GM21576 (cell line): ENCODE data around the gene CELF4.

Experiments
- ATAC-seq: cut with Tn5 transposase; IDR thresholded peaks from one replicate; pipeline ENCODE4 v1.9.1; 2021; ENCODE audit warnings: mild to moderate bottlenecking, moderate library complexity; ENCODE audit not compliant: unreplicated experiment

CELF4 gene

DNA sequence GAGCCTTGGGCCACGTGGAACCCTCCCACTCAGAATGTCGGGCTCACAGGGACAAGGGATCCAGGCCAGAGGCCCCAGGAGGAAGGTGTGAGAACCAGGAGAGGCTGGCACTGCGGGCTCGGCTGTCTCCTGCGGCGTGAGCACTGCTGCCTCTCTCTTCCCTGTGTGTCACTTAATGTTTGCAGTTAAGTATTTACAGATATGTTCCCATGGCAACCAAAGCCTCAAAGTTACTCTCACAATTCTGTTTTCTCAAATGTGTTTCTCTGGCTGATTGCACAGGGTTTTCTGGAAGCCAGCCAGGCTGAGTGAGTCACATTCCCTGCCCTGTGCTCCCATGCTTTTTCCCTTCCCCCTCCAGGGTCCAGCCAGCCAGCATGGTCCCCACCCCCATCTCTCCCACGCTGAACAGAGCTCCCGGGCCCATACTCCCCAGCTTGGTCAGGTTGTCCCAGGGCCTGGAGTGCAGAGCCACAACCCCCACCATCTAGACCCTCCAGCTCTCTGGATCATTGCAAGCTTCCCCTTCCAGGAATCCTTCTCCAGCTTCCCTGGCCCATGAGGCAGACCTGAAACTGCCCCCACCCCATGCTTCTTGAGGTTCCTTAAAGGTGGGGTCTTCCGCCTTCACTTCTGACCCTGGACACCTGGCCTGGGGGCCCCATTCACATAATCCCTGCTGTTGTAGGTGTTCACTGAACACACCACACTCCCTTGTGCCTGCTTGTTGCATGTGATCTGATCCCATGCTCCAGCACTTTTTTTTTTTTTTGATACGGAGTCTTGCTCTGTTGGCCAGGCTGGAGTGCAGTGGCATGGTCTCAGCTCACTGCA lies 265.9 kb downstream of the CELF4 start:
- peak; percentile 63 for ATAC-seq

GRCh38 chr18:37298816-37299215 lies 266.8 kb downstream of the CELF4 start:
- ATAC-seq: no peak

DNA sequence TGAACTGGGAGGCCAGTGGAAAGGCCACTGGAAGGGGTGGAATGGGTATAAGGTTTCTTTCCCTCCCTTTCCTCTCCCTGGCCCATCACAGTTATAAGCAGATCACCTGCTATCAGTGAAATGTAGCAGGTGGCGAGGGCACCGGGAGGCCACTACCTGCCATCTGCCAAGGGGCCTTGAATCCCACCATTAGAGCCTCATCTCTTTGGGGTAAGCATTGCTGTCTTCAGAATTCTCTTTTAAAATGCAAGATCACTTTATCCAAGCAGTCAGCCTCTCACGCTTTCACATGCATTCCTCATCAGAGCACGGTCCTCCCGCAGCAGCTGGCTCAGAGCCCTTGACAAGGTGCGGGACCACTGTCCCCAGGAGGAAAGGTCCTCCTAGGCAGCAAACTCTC lies 268.5 kb downstream of the CELF4 start:
- ATAC-seq: no peak

GRCh38 chr18:37294951-37295350 lies 270.6 kb downstream of the CELF4 start:
- ATAC-seq: no peak

GRCh38 chr18:37293359-37293758 lies 272.2 kb downstream of the CELF4 start:
- no peak for ATAC-seq

GRCh38 chr18:37289423-37289822 lies 276.2 kb downstream of the CELF4 start:
- no peak for ATAC-seq

DNA sequence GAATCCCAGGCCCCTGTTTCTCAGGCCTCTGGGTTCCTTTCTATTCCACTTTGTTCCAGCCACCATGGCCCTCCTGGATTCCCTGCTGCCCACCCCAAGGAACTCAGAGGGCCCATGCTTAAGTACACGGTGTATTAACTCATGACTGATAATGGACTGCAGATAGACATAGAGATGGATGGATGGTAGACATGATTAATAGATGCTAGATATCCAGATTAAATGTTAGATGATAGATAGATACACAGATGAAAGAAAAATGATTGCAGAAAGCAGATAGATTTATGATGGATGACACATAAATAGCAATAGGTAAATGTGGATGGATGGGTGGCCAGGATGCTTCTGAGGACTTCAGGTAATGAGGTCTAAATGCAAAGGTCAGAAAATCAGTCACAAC lies 278.0 kb downstream of the CELF4 start:
- ATAC-seq: no peak

- no peak for ATAC-seq
Observed at GRCh38 chr18:37286801-37287200, 278.8 kb downstream of the CELF4 start.

- no peak for ATAC-seq
Observed at GRCh38 chr18:37285825-37286224, 279.8 kb downstream of the CELF4 start.

- ATAC-seq: no peak
Observed at GRCh38 chr18:37284260-37284659, 281.3 kb downstream of the CELF4 start.

- no peak for ATAC-seq
Observed at GRCh38 chr18:37282386-37283037, 283.1 kb downstream of the CELF4 start.

GRCh38 chr18:37280701-37281393 lies 284.8 kb downstream of the CELF4 start:
- ATAC-seq: no peak

GRCh38 chr18:37277804-37278203 lies 287.8 kb downstream of the CELF4 start:
- no peak for ATAC-seq

DNA sequence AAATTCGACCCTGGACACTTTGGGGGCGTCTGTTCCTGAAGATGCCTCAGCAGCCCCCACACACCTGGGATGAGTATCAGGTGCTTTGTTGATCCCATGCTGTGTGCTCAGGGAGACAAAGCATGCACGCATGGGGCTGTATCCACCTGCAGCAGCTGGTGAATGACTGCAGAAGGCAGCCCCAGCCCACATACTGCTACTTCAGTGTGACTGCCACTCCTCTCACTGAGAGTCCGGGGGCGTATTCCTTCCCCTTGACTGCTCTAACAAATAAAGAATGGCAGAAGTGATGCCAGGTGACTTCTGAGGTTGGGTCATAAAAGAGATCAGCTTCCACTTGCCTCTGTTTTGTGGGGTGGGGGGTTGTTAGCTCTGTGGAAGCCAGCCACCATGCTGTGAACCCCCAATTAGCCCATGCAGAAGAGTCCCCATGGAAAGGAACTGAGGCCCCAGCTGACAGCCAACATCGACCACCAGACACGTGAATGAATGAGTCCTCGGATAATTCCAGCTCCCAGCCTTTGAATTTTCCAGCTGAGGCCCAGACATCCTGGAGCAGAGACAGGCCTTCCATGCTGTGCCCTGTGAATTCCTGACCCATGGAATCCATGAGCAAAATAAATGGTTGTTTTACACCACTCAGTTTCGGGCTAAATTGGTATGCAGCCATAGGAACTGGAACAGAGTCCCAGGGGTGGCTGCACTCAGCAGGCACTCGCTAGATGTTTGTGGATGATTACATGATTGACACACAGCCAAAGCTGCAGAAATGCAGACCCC lies 289.3 kb downstream of the CELF4 start:
- no peak for ATAC-seq

- no peak for ATAC-seq
Observed at GRCh38 chr18:37275237-37275741, 290.3 kb downstream of the CELF4 start.

DNA sequence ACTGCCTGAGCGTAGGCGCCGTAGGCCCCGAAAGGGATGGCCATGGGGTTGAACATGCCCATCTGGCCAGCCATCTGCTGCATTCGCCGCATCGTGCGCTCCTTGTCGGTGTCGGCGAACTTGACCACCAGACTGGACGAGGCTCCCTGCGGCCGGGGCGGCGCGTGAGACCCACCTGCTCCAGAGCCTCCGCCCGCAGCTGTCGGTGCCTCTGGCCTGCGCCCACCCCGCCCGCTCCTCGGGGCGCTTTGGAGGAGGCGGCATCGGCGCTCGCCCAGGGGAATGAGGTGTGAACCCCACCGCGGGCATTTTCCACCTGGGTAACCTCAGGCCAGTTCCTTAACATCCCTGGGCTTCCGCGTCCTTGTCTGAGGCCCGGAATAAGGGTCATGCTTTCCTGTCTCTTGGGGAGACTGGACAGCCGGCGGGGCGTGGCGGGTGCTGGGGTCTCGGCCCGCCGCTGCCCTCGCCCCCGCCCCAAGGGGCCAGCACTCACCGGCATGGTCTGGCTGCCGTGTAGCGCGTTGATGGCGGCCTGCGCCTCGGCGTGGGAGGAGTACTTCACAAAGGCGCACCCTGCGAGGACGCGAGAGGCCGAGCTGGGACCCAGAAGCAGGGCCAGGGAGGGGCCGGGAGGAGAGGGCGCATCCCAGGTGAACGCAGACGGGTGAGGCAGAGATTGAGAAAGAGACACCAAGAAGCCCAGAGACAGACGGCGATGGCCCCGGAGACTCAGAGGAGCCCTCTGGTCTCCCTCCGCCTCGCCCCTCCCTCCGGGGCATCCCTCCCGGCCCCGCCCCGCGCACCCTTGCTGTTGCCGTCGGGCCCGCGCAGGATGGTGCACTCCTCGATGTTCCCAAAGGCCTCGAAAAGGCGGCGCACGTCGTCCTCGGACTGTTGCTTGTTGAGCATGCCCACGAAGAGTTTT lies 291.0 kb downstream of the CELF4 start:
- ATAC-seq: no peak

DNA sequence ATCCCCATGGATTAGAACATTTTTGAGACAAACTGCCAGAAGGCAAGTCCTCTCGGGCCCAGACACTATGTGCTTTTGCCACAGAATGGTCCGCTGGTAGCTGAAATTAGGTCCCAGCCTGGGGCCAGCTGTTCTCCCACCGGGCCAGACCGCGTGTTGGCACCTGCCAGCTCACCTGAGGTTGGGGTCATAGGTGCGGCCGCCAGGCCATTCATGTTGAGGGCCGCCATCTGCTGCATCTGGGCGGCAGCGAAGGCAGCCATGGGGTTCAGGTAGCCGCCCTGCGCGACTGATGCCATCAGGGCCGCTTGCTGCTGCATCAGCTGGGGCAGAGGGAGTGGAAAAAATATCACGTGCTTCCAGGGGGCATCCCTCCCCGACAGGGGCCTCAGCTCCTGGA lies 292.8 kb downstream of the CELF4 start:
- no peak for ATAC-seq

- no peak for ATAC-seq
Observed at GRCh38 chr18:37272226-37272625, 293.4 kb downstream of the CELF4 start.

- ATAC-seq: no peak
Observed at GRCh38 chr18:37270666-37271052, 294.9 kb downstream of the CELF4 start.
